ENCODE results near the gene NYAP1.

- TF ChIP-seq, protein P1, sequence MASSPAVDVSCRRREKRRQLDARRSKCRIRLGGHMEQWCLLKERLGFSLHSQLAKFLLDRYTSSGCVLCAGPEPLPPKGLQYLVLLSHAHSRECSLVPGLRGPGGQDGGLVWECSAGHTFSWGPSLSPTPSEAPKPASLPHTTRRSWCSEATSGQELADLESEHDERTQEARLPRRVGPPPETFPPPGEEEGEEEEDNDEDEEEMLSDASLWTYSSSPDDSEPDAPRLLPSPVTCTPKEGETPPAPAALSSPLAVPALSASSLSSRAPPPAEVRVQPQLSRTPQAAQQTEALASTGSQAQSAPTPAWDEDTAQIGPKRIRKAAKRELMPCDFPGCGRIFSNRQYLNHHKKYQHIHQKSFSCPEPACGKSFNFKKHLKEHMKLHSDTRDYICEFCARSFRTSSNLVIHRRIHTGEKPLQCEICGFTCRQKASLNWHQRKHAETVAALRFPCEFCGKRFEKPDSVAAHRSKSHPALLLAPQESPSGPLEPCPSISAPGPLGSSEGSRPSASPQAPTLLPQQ (tag by site-specific recombination; IDR thresholded peaks at IDR 0.05), result no peak
- TF ChIP-seq ZNF335 (tag by site-specific recombination; conservative IDR thresholded peaks at IDR 0.05), result no peak
- TF ChIP-seq, protein P2, sequence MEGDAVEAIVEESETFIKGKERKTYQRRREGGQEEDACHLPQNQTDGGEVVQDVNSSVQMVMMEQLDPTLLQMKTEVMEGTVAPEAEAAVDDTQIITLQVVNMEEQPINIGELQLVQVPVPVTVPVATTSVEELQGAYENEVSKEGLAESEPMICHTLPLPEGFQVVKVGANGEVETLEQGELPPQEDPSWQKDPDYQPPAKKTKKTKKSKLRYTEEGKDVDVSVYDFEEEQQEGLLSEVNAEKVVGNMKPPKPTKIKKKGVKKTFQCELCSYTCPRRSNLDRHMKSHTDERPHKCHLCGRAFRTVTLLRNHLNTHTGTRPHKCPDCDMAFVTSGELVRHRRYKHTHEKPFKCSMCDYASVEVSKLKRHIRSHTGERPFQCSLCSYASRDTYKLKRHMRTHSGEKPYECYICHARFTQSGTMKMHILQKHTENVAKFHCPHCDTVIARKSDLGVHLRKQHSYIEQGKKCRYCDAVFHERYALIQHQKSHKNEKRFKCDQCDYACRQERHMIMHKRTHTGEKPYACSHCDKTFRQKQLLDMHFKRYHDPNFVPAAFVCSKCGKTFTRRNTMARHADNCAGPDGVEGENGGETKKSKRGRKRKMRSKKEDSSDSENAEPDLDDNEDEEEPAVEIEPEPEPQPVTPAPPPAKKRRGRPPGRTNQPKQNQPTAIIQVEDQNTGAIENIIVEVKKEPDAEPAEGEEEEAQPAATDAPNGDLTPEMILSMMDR (tag by site-specific recombination; IDR thresholded peaks at IDR 0.05), result no peak
- TF ChIP-seq ZBTB7A (tag by site-specific recombination; IDR thresholded peaks at IDR 0.05; ENCODE audit: low read depth), result no peak
- no peak for TF ChIP-seq ZXDB (tag by site-specific recombination; IDR thresholded peaks at IDR 0.05)
Observed at GRCh38 chr7:100456562-100456961, 27.2 kb upstream of the NYAP1 start.
